CD14-positive monocyte (primary cell): ENCODE data around the gene TPCN1. TPM values are rescaled to one million over a fixed set of nuclear protein-coding genes. Genes with fewer than 3 reads are reported as not detected.
A peak's percentile ranks its signal among the peaks of the same experiment; 100 is the strongest.

Experiments
- DNase-seq, 3 donors: peaks; one replicate each; pipeline ENCODE4 v3.0.0-alpha.2; 2011 to 2022
- H2AFZ ChIP-seq: 2 replicates; pipeline ENCODE4 v1.6.0; 2012; ENCODE audit warnings: mild to moderate bottlenecking, low read depth, low read length, inconsistent platforms; ENCODE audit not compliant: insufficient read depth, poor library complexity, severe bottlenecking
- H3K27ac ChIP-seq, 2 donors: 1 replicate in 1 of 2; 2 replicates in 1 of 2; pipeline ENCODE4 v1.5.1; 2012 to 2013; ENCODE audit warnings: low read length in 2 of 2, control low read depth in 1 of 2, inconsistent platforms in 1 of 2, low read depth in 1 of 2, mild to moderate bottlenecking in 1 of 2
- H3K27me3 ChIP-seq, 2 donors: one replicate each; pipeline versions ENCODE4 v1.6.0 to v1.6.1; 2011 to 2013; ENCODE audit warnings: low read length in 2 of 2; ENCODE audit not compliant: control insufficient read depth in 2 of 2, insufficient read depth in 2 of 2
- H3K36me3 ChIP-seq, 2 donors: replicated peaks in 1 of 2; 1 replicate in 1 of 2; 2 replicates in 1 of 2; pipeline versions ENCODE4 v1.5.1 to v1.6.1; 2012 to 2013; ENCODE audit warnings: low read length in 2 of 2, control low read depth in 1 of 2, inconsistent platforms in 1 of 2, mild to moderate bottlenecking in 1 of 2; ENCODE audit not compliant: insufficient read depth in 2 of 2, control insufficient read depth in 1 of 2
- H3K4me1 ChIP-seq, 2 donors: 1 replicate in 1 of 2; 2 replicates in 1 of 2; pipeline versions ENCODE4 v1.5.1 to v1.6.1; 2012 to 2013; ENCODE audit warnings: low read length in 2 of 2, control low read depth in 1 of 2, inconsistent platforms in 1 of 2, mild to moderate bottlenecking in 1 of 2, moderate library complexity in 1 of 2; ENCODE audit not compliant: insufficient read depth in 2 of 2, control insufficient read depth in 1 of 2
- H3K4me2 ChIP-seq: replicated peaks from 2 replicates; pipeline ENCODE3; 2012; ENCODE audit warnings: low read length, moderate library complexity, mild to moderate bottlenecking; ENCODE audit not compliant: poor library complexity, severe bottlenecking; ENCODE audit errors: extremely low read depth
- H3K4me3 ChIP-seq, 3 experiments: fragments of 200-600 bp in 1 of 3; sonication (generic) in 1 of 3; replicated peaks in 1 of 3; 1 replicate in 2 of 3; 2 replicates in 1 of 3; pipeline ENCODE4 v1.5.1; 2011 to 2013; ENCODE audit warnings: low read length in 3 of 3, mild to moderate bottlenecking in 3 of 3, control low read depth in 2 of 3, low read depth in 2 of 3, inconsistent platforms in 1 of 3, moderate library complexity in 1 of 3
- H3K79me2 ChIP-seq: 2 replicates; pipeline ENCODE4 v1.6.0; 2012; ENCODE audit warnings: mild to moderate bottlenecking, control low read depth, inconsistent platforms, low read length, moderate library complexity; ENCODE audit not compliant: insufficient read depth
- H3K9ac ChIP-seq: 2 replicates; pipeline ENCODE4 v1.6.0; 2017; ENCODE audit warnings: low read length, mild to moderate bottlenecking; ENCODE audit not compliant: insufficient read depth, poor library complexity, severe bottlenecking
- H3K9me3 ChIP-seq, 2 donors: replicated peaks in 1 of 2; 1 replicate in 1 of 2; 2 replicates in 1 of 2; pipeline versions ENCODE4 v1.5.1 to v1.6.1; 2012 to 2013; ENCODE audit warnings: low read length in 2 of 2, control low read depth in 1 of 2; ENCODE audit not compliant: control insufficient read depth in 1 of 2, insufficient read depth in 1 of 2
- H4K20me1 ChIP-seq: 2 replicates; pipeline ENCODE4 v1.6.0; 2012; ENCODE audit warnings: mild to moderate bottlenecking, low read length, control low read depth, moderate library complexity; ENCODE audit not compliant: insufficient read depth
- H3K27ac Mint-ChIP-seq, 7 donors: one replicate each; pipeline ENCODE4 v1.8.0; 2020; ENCODE audit warnings: mild to moderate bottlenecking in 7 of 7, mixed read lengths in 7 of 7, moderate library complexity in 6 of 7, inconsistent platforms in 2 of 7
- H3K27me3 Mint-ChIP-seq, 3 donors: one replicate each; pipeline ENCODE4 v1.8.0; 2021 to 2022; ENCODE audit warnings: low read depth in 3 of 3, mild to moderate bottlenecking in 3 of 3, mixed read lengths in 3 of 3, moderate library complexity in 3 of 3, inconsistent platforms in 1 of 3
- H3K36me3 Mint-ChIP-seq, 2 donors: one replicate each; pipeline ENCODE4 v1.8.0; 2020; ENCODE audit warnings: mixed read lengths in 2 of 2, inconsistent platforms in 1 of 2, mild to moderate bottlenecking in 1 of 2
- H3K4me1 Mint-ChIP-seq: one replicate; pipeline ENCODE4 v1.8.0; 2020; ENCODE audit warnings: mild to moderate bottlenecking, mixed read lengths
- H3K4me3 Mint-ChIP-seq, 2 donors: one replicate each; pipeline ENCODE4 v1.8.0; 2020; ENCODE audit warnings: mild to moderate bottlenecking in 2 of 2, mixed read lengths in 2 of 2, moderate library complexity in 1 of 2
- H3K9me3 Mint-ChIP-seq, 7 donors: one replicate each; pipeline ENCODE4 v1.8.0; 2020 to 2022; ENCODE audit warnings: mixed read lengths in 7 of 7, mild to moderate bottlenecking in 6 of 7, moderate library complexity in 6 of 7, inconsistent platforms in 2 of 7
- WGBS: methylation state at CpG from one replicate; pipeline ENCODE4 v1.1.5; 2013; ENCODE audit warnings: missing lambda C conversion rate; ENCODE audit not compliant: insufficient coverage; 5-methylcytosine and 5-hydroxymethylcytosine counted together
- intact Hi-C, 2 donors: fragments of 100-400 bp; cut with micrococcal nuclease; formaldehyde crosslinking; loops; one replicate each; pipeline versions ENCODE4 v1.15.0 to v1.15.1; 2023
- polyA plus RNA-seq, 3 donors: library from polyadenylated mRNA; depleted of rRNA in 1 of 3; unstranded in 2 of 3; stranded (reverse) in 1 of 3; fragments of 300-500 nt in 2 of 3; fragments of >200 nt in 1 of 3; fragmentation: Illumina TruSeq in 2 of 3; gene quantifications; 1 replicate in 2 of 3; 2 replicates in 1 of 3; pipeline ENCODE4 v1.2.3, GENCODE V29; 2012 to 2021
- TF ChIP-seq, protein P1 (sequence below): fragments of 200-600 bp; IDR thresholded peaks from one replicate; pipeline ENCODE4 v1.8.0; 2022; ENCODE audit warnings: antibody characterized with exemption, mild to moderate bottlenecking

TPCN1 gene
- polyA plus RNA-seq, 3 donors = 20.4 to 110 (median 34.9) TPM

DNA sequence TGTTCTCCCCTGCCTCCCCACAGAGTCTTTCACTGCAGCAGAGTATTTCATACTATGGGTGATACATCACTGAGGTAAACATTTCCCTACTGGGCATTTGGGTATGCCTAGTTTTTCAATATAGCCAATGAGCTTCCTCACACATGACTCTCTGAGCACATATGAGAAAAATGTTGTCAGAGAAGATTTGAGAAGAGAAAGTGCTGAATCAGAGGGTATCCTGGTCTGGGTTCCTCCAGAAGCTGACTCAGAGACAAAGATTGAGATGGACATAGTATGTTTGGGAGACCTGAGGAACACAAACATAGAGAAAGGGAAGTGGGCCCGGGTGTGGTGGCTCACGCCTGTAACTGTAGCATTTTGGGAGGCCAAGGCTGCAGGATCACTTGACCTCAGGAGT, 101.1 kb downstream of the TPCN1 start:
- Histone ChIP-seq H3K9ac (no peak overlapping the region), H3K79me2 (peaks cover 33% of the 10 kb centered on the region), H3K36me3 (peaks cover 39 to 69% of the 10 kb centered on the region in 2 donors), H3K4me3 (no peak overlapping the region), H3K27ac (peak overlapping the region; percentile 48 to 51), H3K27me3 (no peaks in the 10 kb centered on the region), H2AFZ (no peak overlapping the region), H3K4me2 (no peak overlapping the region), H3K9me3 (peaks cover 0 to 7% of the 10 kb centered on the region in 2 donors), H3K4me1 (no peaks in the 10 kb centered on the region), H4K20me1 (peaks cover 53% of the 10 kb centered on the region)
- H3K27ac Mint-ChIP-seq = peak overlapping the region; percentile 84 to 93 (median 90)
- peaks cover 6% of the 10 kb centered on the region for H3K4me1 Mint-ChIP-seq
- no peak overlapping the region for H3K4me3 Mint-ChIP-seq
- no CpG with 5 or more reads among the region's 2 CpGs for WGBS
- intact Hi-C loops = loop anchor here in 1 of 2 donors (5.0 kb wide), 1 partner anchor 35 kb away; the partner anchor contains the start of gene PLBD2
- H3K9me3 Mint-ChIP-seq = peaks cover 5 to 16% (median 11%) of the 10 kb centered on the region in 7 donors
- peaks cover 63 to 89% of the 10 kb centered on the region in 2 donors for H3K36me3 Mint-ChIP-seq
- TF ChIP-seq, protein P1, sequence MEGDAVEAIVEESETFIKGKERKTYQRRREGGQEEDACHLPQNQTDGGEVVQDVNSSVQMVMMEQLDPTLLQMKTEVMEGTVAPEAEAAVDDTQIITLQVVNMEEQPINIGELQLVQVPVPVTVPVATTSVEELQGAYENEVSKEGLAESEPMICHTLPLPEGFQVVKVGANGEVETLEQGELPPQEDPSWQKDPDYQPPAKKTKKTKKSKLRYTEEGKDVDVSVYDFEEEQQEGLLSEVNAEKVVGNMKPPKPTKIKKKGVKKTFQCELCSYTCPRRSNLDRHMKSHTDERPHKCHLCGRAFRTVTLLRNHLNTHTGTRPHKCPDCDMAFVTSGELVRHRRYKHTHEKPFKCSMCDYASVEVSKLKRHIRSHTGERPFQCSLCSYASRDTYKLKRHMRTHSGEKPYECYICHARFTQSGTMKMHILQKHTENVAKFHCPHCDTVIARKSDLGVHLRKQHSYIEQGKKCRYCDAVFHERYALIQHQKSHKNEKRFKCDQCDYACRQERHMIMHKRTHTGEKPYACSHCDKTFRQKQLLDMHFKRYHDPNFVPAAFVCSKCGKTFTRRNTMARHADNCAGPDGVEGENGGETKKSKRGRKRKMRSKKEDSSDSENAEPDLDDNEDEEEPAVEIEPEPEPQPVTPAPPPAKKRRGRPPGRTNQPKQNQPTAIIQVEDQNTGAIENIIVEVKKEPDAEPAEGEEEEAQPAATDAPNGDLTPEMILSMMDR = no peak
- peaks cover 0 to 2% (median 2%) of the 10 kb centered on the region in 3 donors for H3K27me3 Mint-ChIP-seq
- peak; percentile 75 to 85 (median 81) for DNase-seq

DNA sequence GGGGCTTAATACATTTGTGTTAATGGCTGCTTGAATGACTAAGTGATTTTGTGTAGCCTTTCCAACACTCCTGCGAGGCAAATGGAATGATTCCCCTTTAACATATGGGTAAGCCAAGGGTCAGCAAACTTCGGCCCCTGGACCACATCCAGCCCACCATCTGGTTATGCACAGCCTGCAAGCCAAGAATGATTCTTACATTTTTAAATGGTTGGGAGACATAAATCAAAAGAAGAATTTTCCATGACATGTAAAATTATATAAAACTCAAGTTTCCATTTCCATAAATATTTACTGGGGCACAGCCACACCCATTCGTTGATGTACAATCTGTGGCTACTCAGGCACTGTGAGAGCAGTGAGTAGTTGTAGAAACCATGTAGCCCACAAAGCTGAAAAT, 104.7 kb downstream of the TPCN1 start:
- Mint-ChIP-seq H3K36me3 (peaks cover 57 to 85% of the 10 kb centered on the region in 2 donors), H3K4me1 (peaks cover 17% of the 10 kb centered on the region), H3K27me3 (peaks cover 0 to 2% (median under 1%) of the 10 kb centered on the region in 3 donors), H3K27ac (peak overlapping the region in 1 of 7 donors; percentile 26), H3K4me3 (no peak overlapping the region), H3K9me3 (peaks cover 4 to 16% (median 6%) of the 10 kb centered on the region in 7 donors)
- intact Hi-C loops = no loop called here
- Histone ChIP-seq H2AFZ (no peak overlapping the region), H3K79me2 (peaks cover 59% of the 10 kb centered on the region), H3K4me1 (peaks cover 0 to 12% of the 10 kb centered on the region in 2 donors), H3K9ac (no peak overlapping the region), H3K27me3 (no peaks in the 10 kb centered on the region), H3K4me2 (no peak overlapping the region), H3K36me3 (peaks cover 29 to 64% of the 10 kb centered on the region in 2 donors), H3K27ac (no peak overlapping the region), H3K9me3 (peaks cover 0 to 7% of the 10 kb centered on the region in 2 donors), H4K20me1 (peaks cover 68% of the 10 kb centered on the region), H3K4me3 (no peak overlapping the region)
- DNase-seq = no peak
- no CpG with 5 or more reads among the region's 3 CpGs for WGBS
- TF ChIP-seq, protein P1 = no peak
